ENCODE results near the gene CSRP1. TPM values are rescaled to one million over a fixed set of nuclear protein-coding genes. Genes with fewer than 3 reads are reported as not detected.

The CSRP1 gene
- total RNA-seq, 2 experiments from 2014 or later, result 46.4 to 89.8 TPM

- peaks cover 78% of the 10 kb centered on the region for H3K4me1 ChIP-seq (ENCODE audit: insufficient read depth, low read length, poor library complexity, severe bottlenecking)
- no peaks in the 10 kb centered on the region for H4K20me1 ChIP-seq (ENCODE audit: insufficient read depth, low read length)
- peak overlapping the region; percentile 32 for H3K27ac ChIP-seq (ENCODE audit: low read depth, low read length, poor library complexity, severe bottlenecking)
- no peaks in the 10 kb centered on the region for H3K9me2 ChIP-seq (ENCODE audit: insufficient read depth, low read length)
- DNase-seq (ENCODE audit: low spot score), result peak; percentile 15
- CTCF ChIA-PET (ENCODE audit: unreplicated experiment), result interaction anchor here (6.1 kb wide), 1 partner anchor 29 kb away, joined by 82 read pairs; no protein-coding TSS in a partner anchor
- H3K9me3 ChIP-seq (ENCODE audit: low read length), result no peaks in the 10 kb centered on the region
- TF ChIP-seq CTCF (conservative IDR thresholded peaks at IDR 0.05; ENCODE audit: low read length), result no peak
- BruUV-seq (replicated peaks), result no TSS peak
- peak overlapping the region; percentile 79 for H3K4me2 ChIP-seq (ENCODE audit: low read length)
- H3K36me3 ChIP-seq (ENCODE audit: insufficient read depth, low read length), result no peaks in the 10 kb centered on the region
- no peak overlapping the region for H2AFZ ChIP-seq (ENCODE audit: low read length)
- peaks cover 15% of the 10 kb centered on the region; the same call in 1 of the 2 replicates for H3K79me2 ChIP-seq (ENCODE audit: insufficient read depth, low read depth, low read length)
- no peak overlapping the region for H3K4me3 ChIP-seq (ENCODE audit: low read depth, low read length, poor library complexity, severe bottlenecking)
- intact Hi-C loops (cut with micrococcal nuclease; ENCODE audit: unreplicated experiment), result loop anchor here (5.0 kb wide), 1 partner anchor 487 kb away; the partner anchor contains the start of gene KIF21B
- POLR2A ChIA-PET, result interaction anchor here (1.0 to 4.4 kb wide), 5 partner anchors 7 to 28 kb away, joined by 3 to 39 read pairs (median 8); no protein-coding TSS in a partner anchor
These were observed 2.9 kb upstream of the CSRP1 start for GRCh38 chr1:201509601-201510374.

DNA sequence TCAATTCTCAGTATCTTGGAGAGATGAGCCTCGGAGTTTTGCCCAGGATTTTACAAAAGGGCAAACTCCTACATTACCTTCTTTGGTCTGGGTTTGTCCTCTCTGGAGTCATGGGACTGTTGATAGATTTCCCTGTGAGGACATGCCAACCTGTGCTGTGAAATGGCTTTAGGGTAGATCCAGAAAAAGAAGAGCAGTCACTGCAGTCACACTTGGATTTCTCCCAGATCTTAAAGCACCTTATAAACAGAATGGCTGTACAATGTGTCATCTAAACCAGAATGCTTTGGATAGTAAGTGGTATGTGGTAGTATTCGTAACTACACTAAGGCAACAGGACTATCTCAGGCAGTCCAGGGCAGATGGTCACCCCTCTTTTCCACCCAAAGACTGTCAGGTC is 1.9 kb upstream of the CSRP1 start:
- no peak overlapping the region for H2AFZ ChIP-seq (ENCODE audit: low read length)
- H3K4me1 ChIP-seq (ENCODE audit: insufficient read depth, low read length, poor library complexity, severe bottlenecking), result peaks cover 88% of the 10 kb centered on the region
- H3K4me2 ChIP-seq (ENCODE audit: low read length), result peak overlapping the region; percentile 79; the same call in 1 of the 2 replicates
- intact Hi-C loops (cut with micrococcal nuclease; ENCODE audit: unreplicated experiment), result loop anchor here (5.0 kb wide), 1 partner anchor 487 kb away; the partner anchor contains the start of gene KIF21B
- no peaks in the 10 kb centered on the region for H3K9me2 ChIP-seq (ENCODE audit: insufficient read depth, low read length)
- H3K36me3 ChIP-seq (ENCODE audit: insufficient read depth, low read length), result no peaks in the 10 kb centered on the region
- no peaks in the 10 kb centered on the region for H4K20me1 ChIP-seq (ENCODE audit: insufficient read depth, low read length)
- no peaks in the 10 kb centered on the region for H3K9me3 ChIP-seq (ENCODE audit: low read length)
- ChIA-PET CTCF (ENCODE audit: unreplicated experiment) (interaction anchor here (6.1 kb wide), 1 partner anchor 28 kb away, joined by 82 read pairs; no protein-coding TSS in a partner anchor), POLR2A (interaction anchor here (0.6 to 1.8 kb wide), 3 partner anchors 21 to 56 kb away, joined by 3 to 8 read pairs (median 6); no protein-coding TSS in a partner anchor)
- no peak for DNase-seq (ENCODE audit: low spot score)
- TF ChIP-seq CTCF (conservative IDR thresholded peaks at IDR 0.05; ENCODE audit: low read length), result no peak
- no peak for TF ChIP-seq EZH2phosphoT487 (IDR thresholded peaks at IDR 0.05; ENCODE audit: borderline replicate concordance, low read depth, low read length)
- H3K4me3 ChIP-seq (ENCODE audit: low read depth, low read length, poor library complexity, severe bottlenecking), result no peak overlapping the region
- no TSS peak for BruUV-seq (replicated peaks)
- peaks cover 24% of the 10 kb centered on the region; the same call in 1 of the 2 replicates for H3K79me2 ChIP-seq (ENCODE audit: insufficient read depth, low read depth, low read length)
- H3K27ac ChIP-seq (ENCODE audit: low read depth, low read length, poor library complexity, severe bottlenecking), result peak overlapping the region; percentile 13
